SK-N-MC (cell line): ENCODE measurements around the gene BOLA3.

Source experiments
- EZH2 ChIP-seq: fragments of 200-600 bp; sonication (generic); IDR thresholded peaks from one replicate; pipeline ENCODE4 v1.6.1; 2017; ENCODE audit warnings: antibody characterized with exemption
- FOXP2 ChIP-seq: optimal IDR thresholded peaks from 2 replicates; pipeline ENCODE3; 2011; ENCODE audit warnings: mild to moderate bottlenecking, moderate library complexity; ENCODE audit not compliant: insufficient read depth; ENCODE audit errors: extremely low read length, control extremely low read depth
- POLR2AphosphoS5 ChIP-seq: IDR thresholded peaks from 2 replicates; pipeline ENCODE4 v1.6.1; 2012; ENCODE audit warnings: mild to moderate bottlenecking, low read depth, low read length, borderline replicate concordance

- no peak for TF ChIP-seq POLR2AphosphoS5
- no peak for TF ChIP-seq EZH2
- TF ChIP-seq FOXP2: no peak
Observed at GRCh38 chr2:74188696-74189095, 41.0 kb upstream of the BOLA3 start.
